GM23248 (cell line): ENCODE measurements around the gene NAA25. TPM values are rescaled to one million over a fixed set of nuclear protein-coding genes. Genes with fewer than 3 reads are reported as not detected.
"Not testable (repeated sequence)": the region's sequence is repeated elsewhere in the genome, so short reads cannot be mapped to it uniquely, and the experiment has no call there.

Experiments
- DNase-seq: peaks from one replicate; pipeline ENCODE4 v3.0.0-alpha.2; 2015
- H2AFZ ChIP-seq: fragments of 200-600 bp; sonication (generic); 2 replicates; pipeline ENCODE4 v1.6.1; 2016; ENCODE audit warnings: antibody characterized with exemption
- H3F3A ChIP-seq: fragments of 200-600 bp; sonication (generic); 2 replicates; pipeline ENCODE4 v1.6.1; 2016; ENCODE audit warnings: mild to moderate bottlenecking, antibody characterized with exemption, mixed run types; ENCODE audit not compliant: insufficient read depth
- H3K27ac ChIP-seq: fragments of 200-600 bp; sonication (generic); 2 replicates; pipeline ENCODE4 v1.5.1; 2016; ENCODE audit warnings: mild to moderate bottlenecking
- H3K27me3 ChIP-seq: fragments of 200-600 bp; sonication (generic); replicated peaks from 2 replicates; pipeline ENCODE4 v1.6.1; 2016; ENCODE audit warnings: mild to moderate bottlenecking; ENCODE audit not compliant: insufficient read depth
- H3K36me3 ChIP-seq: fragments of 200-600 bp; sonication (generic); 2 replicates; pipeline ENCODE4 v1.6.1; 2016; ENCODE audit warnings: low read depth, mild to moderate bottlenecking
- H3K4me1 ChIP-seq: fragments of 200-600 bp; sonication (generic); 2 replicates; pipeline ENCODE4 v1.6.1; 2016; ENCODE audit warnings: mild to moderate bottlenecking; ENCODE audit not compliant: insufficient read depth
- H3K4me2 ChIP-seq: fragments of 200-600 bp; sonication (generic); one replicate; pipeline ENCODE4 v1.6.1; 2016; ENCODE audit warnings: mild to moderate bottlenecking; ENCODE audit not compliant: unreplicated experiment
- H3K4me3 ChIP-seq: fragments of 200-600 bp; sonication (generic); 2 replicates; pipeline ENCODE4 v1.5.1; 2016; ENCODE audit warnings: mild to moderate bottlenecking
- H3K79me2 ChIP-seq: fragments of 200-600 bp; sonication (generic); 2 replicates; pipeline ENCODE4 v1.6.1; 2016; ENCODE audit warnings: mild to moderate bottlenecking; ENCODE audit not compliant: insufficient read depth
- H3K9ac ChIP-seq: fragments of 200-600 bp; sonication (generic); 2 replicates; pipeline ENCODE4 v1.6.1; 2016; ENCODE audit warnings: mild to moderate bottlenecking
- H3K9me2 ChIP-seq: fragments of 200-600 bp; sonication (generic); 2 replicates; pipeline ENCODE4 v1.6.1; 2016; ENCODE audit warnings: mixed run types, mild to moderate bottlenecking, moderate library complexity; ENCODE audit not compliant: insufficient read depth
- H3K9me3 ChIP-seq: fragments of 200-600 bp; sonication (generic); one replicate; pipeline ENCODE4 v1.6.1; 2017; ENCODE audit warnings: low read depth
- H4K20me1 ChIP-seq: fragments of 200-600 bp; sonication (generic); 2 replicates; pipeline ENCODE4 v1.6.0; 2016; ENCODE audit not compliant: insufficient read depth
- EZH2 ChIP-seq: fragments of 200-600 bp; sonication (generic); IDR thresholded peaks from 2 replicates; pipeline ENCODE4 v1.6.1; 2018; ENCODE audit warnings: antibody characterized with exemption, mild to moderate bottlenecking; ENCODE audit not compliant: insufficient read depth, poor library complexity, severe bottlenecking
- EZH2phosphoT487 ChIP-seq: fragments of 200-600 bp; sonication (generic); IDR thresholded peaks from 2 replicates; pipeline ENCODE4 v1.6.1; 2018; ENCODE audit warnings: antibody characterized with exemption, moderate library complexity, mild to moderate bottlenecking, low read depth; ENCODE audit not compliant: insufficient read depth
- WGBS, 2 experiments: methylation state at CpG; one replicate each; pipeline ENCODE4 v1.1.6; 2015 to 2017; ENCODE audit warnings: low lambda C conversion rate in 2 of 2, low coverage in 1 of 2; ENCODE audit errors: missing lambda C conversion rate in 2 of 2; 5-methylcytosine and 5-hydroxymethylcytosine counted together
- in situ Hi-C: fragments of 300-500 bp; cut with MboI; formaldehyde crosslinking; loops from 2 replicates; pipeline ENCODE4 v1.15.0; 2020
- polyA plus RNA-seq: library from polyadenylated mRNA; unstranded; fragments of >200 nt; fragmentation: Nextera tagmentation; extraction: Ambion mirVana; gene quantifications from 2 replicates; pipeline ENCODE4 v1.2.1, GENCODE V29; 2016
- total RNA-seq: library from RNA; depleted of rRNA; stranded (reverse); fragments of >200 nt; shearing (Covaris generic); gene quantifications from 2 replicates; pipeline ENCODE4 v1.2.3, GENCODE V29; 2014

NAA25 gene
- total and polyA plus RNA-seq, 2 experiments from 2014 or later = 15.2 to 16.1 TPM

DNA sequence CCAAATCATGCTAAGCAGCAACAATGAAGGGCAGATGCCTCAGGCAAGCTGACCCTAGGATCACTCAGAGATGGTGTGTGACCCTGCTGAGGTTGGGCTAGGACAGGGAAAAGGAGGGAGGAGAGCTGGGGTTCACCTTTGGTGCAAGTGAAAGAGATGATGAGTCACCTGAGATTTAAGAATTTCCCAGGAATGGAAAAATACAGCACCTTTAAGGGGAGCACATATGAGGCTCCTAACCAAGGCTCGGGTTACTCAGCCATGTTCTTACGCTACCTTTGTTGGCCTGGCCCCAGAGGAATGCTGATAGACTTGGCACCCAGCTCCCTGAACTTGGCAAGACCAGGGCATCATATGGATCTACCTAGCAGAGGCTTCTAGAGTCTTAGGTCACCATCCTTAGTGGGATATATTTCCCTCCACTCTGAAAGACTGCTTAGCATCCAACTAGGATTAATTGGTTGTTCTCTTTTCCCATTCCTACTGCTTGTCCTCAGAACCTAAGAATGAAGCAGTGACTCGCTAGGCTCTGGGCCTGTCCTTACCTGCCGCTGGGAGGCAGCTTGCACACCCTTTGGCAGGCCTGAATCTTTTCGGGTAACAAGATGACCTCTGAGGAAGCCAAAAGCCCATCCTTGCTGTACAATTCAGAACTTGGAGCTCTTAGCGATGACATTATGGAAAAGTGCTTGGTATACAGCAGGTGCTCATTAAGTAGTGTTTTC lies 4.0 kb upstream of the NAA25 start:
- DNase-seq = no peak
- Histone ChIP-seq H3K4me3 (no peak overlapping the region), H3K9me2 (no peaks in the 10 kb centered on the region), H3K9me3 (no peaks in the 10 kb centered on the region), H3K79me2 (peaks cover 14% of the 10 kb centered on the region), H3K4me2 (no peak overlapping the region), H4K20me1 (no peaks in the 10 kb centered on the region), H3K27ac (no peak overlapping the region), H3K27me3 (no peaks in the 10 kb centered on the region), H2AFZ (no peak overlapping the region), H3K4me1 (peaks cover 15% of the 10 kb centered on the region), H3K9ac (no peak overlapping the region), H3K36me3 (no peaks in the 10 kb centered on the region), H3F3A (peaks cover 14% of the 10 kb centered on the region)
- 96 to 97% methylated on average over 6 of the region's 6 CpGs for WGBS, 2 experiments
- in situ Hi-C loops = no loop called here
- TF ChIP-seq EZH2 (no peak), EZH2phosphoT487 (no peak)

GRCh38 chr12:112111931-112112330 lies 3.3 kb upstream of the NAA25 start:
- H3K9me3 ChIP-seq = no peaks in the 10 kb centered on the region
- no peak for DNase-seq
- peaks cover 16% of the 10 kb centered on the region for H3F3A ChIP-seq
- H3K27me3 ChIP-seq = no peaks in the 10 kb centered on the region
- no peak for TF ChIP-seq EZH2
- no peak for TF ChIP-seq EZH2phosphoT487
- H3K79me2 ChIP-seq = peaks cover 20% of the 10 kb centered on the region
- in situ Hi-C loops = no loop called here
- peaks cover 15% of the 10 kb centered on the region for H3K4me1 ChIP-seq
- H3K27ac ChIP-seq = no peak overlapping the region
- no peak overlapping the region for H3K9ac ChIP-seq
- H2AFZ ChIP-seq = no peak overlapping the region
- 76 to 78% methylated on average over 5 of the region's 5 CpGs for WGBS, 2 experiments
- H3K4me2 ChIP-seq = no peak overlapping the region
- no peaks in the 10 kb centered on the region for H3K36me3 ChIP-seq
- no peaks in the 10 kb centered on the region for H3K9me2 ChIP-seq
- H3K4me3 ChIP-seq = no peak overlapping the region
- no peaks in the 10 kb centered on the region for H4K20me1 ChIP-seq

DNA sequence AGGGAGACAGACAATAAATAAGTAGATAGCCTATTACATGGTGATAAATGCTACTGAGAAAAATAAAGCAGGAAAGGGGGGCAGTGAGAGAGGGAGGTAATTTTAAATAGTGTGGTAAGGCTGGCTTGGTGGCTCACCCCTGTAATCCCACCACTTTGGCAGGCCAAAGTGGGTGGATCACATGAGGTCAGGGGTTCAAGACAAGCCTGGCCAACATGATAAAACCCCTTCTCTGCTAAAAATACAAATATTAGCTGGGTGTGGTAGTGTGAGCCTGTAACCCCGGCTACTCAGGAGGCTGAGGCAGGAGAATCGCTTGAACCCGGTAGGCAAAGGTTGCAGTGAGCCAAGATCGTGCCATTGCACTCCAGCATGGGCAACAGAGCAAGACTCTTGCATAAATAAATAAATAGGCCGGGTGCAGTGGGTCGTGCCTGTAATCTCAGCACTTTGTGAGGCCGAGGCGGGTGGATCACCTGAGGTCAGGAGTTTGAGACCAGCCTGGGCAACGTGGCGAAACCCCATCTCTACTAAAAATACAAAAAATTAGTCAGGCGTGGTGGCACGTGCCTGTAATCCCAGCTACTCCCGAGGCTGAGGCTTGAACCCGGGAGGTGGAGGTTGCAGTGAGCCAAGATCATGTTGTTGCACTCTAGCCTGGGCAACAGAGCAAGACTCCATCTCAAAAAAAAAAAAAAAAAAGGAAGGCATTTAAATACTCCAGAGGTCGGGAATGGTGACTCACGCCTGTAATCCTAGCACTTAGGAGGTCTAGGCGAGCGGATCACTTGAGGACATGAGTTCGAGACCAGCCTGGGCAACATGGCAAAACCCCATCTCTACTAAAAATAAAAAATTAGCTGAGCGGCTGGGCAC lies 2.4 kb upstream of the NAA25 start:
- H3K9ac ChIP-seq, H3K4me3 ChIP-seq, DNase-seq, H3K4me2 ChIP-seq, H2AFZ ChIP-seq, H3K27me3 ChIP-seq, H3K9me2 ChIP-seq, H3K36me3 ChIP-seq, H4K20me1 ChIP-seq, in situ Hi-C loops, H3K27ac ChIP-seq, H3K9me3 ChIP-seq: not testable (repeated sequence)
- H3K79me2 ChIP-seq = peaks cover 30% of the 10 kb centered on the region
- H3F3A ChIP-seq = peaks cover 11% of the 10 kb centered on the region; the same call in 1 of the 2 replicates
- H3K4me1 ChIP-seq = peaks cover 20% of the 10 kb centered on the region
- WGBS, 2 experiments = 93 to 94% methylated on average over 20 of the region's 20 CpGs

- Histone ChIP-seq H3K9ac (peak overlapping the region; percentile 92), H3K4me3 (peak overlapping the region; percentile 94), H3K27ac (peak overlapping the region; percentile 85), H3K27me3 (no peaks in the 10 kb centered on the region), H3K36me3 (no peaks in the 10 kb centered on the region), H3K9me2 (no peaks in the 10 kb centered on the region), H3K4me2 (peak overlapping the region; percentile 86), H3K9me3 (no peaks in the 10 kb centered on the region), H4K20me1 (no peaks in the 10 kb centered on the region; the same call in 1 of the 2 replicates), H3K79me2 (peaks cover 64% of the 10 kb centered on the region), H2AFZ (peak overlapping the region; percentile 97), H3F3A (peaks cover 11% of the 10 kb centered on the region; the same call in 1 of the 2 replicates), H3K4me1 (peaks cover 21% of the 10 kb centered on the region)
- in situ Hi-C loops = no loop called here
- 14 to 18% methylated on average over 12 to 13 of the region's 13 CpGs for WGBS, 2 experiments
- TF ChIP-seq EZH2phosphoT487 = no peak
- DNase-seq = peak; percentile 54
Measured at GRCh38 chr12:112107306-112108201, 1.0 kb downstream of the NAA25 start.
